Measurements from ENCODE around the gene CACTIN.

GRCh38 chr19:3563709-3564524 lies 62.7 kb downstream of the CACTIN start:
- TF ChIP-seq CTCF (conservative IDR thresholded peaks at IDR 0.05) (no peak), EZH2 (IDR thresholded peaks at IDR 0.05; ENCODE audit: low read depth) (no peak)
